K562 (cell line): ENCODE data around the gene OR2S2. TPM values are rescaled to one million over a fixed set of nuclear protein-coding genes. Genes with fewer than 3 reads are reported as not detected.

ENCODE experiments used
- FOXA1 ChIP-seq: fragments of 450-650 bp; IDR thresholded peaks from 2 replicates; pipeline ENCODE4 v1.6.1; 2016; ENCODE audit warnings: mild to moderate bottlenecking, borderline replicate concordance
- GABPB2 ChIP-seq: fragments of 250-450 bp; sonication (Bioruptor Pico); conservative IDR thresholded peaks from 2 replicates; pipeline ENCODE4 v1.5.1; 2021; ENCODE audit warnings: mild to moderate bottlenecking
- HDAC6 ChIP-seq: IDR thresholded peaks from 2 replicates; pipeline ENCODE4 v1.6.1; 2012; ENCODE audit warnings: low read depth, mild to moderate bottlenecking, control low read depth, inconsistent platforms, low read length, moderate library complexity
- ILF3 ChIP-seq: fragments of 450-650 bp; IDR thresholded peaks from 2 replicates; pipeline ENCODE4 v1.6.1; 2018; ENCODE audit warnings: antibody characterized with exemption, mild to moderate bottlenecking, moderate library complexity, borderline replicate concordance
- MBD2 ChIP-seq: sonication (generic); IDR thresholded peaks from 2 replicates; pipeline ENCODE4 v1.6.1; 2016; ENCODE audit warnings: low read depth, borderline replicate concordance
- MYNN ChIP-seq, 2 experiments: sonication (generic); formaldehyde crosslinking in 1 of 2; IDR thresholded peaks; 2 replicates each; pipeline versions ENCODE4 v1.5.0 to v1.6.1; 2016 to 2020; ENCODE audit warnings: antibody characterized with exemption in 1 of 2, missing genetic modification reagents in 1 of 2
- PURB ChIP-seq: sonication (generic); formaldehyde crosslinking; IDR thresholded peaks from 2 replicates; pipeline ENCODE4 v1.9.0; 2021; ENCODE audit warnings: low read depth, mild to moderate bottlenecking, missing genetic modification reagents
- RBM39 ChIP-seq: fragments of 200-400 bp; formaldehyde crosslinking; optimal IDR thresholded peaks from 2 replicates; pipeline ENCODE3; 2018; ENCODE audit warnings: low read depth, low read length
- SMC3 ChIP-seq: conservative IDR thresholded peaks from 2 replicates; pipeline ENCODE4 v1.6.1; 2011; ENCODE audit warnings: low read depth, low read length, improper control_type of control experiment; ENCODE audit not compliant: insufficient read depth
- ZC3H8 ChIP-seq: fragments of 450-650 bp; IDR thresholded peaks from 2 replicates; pipeline ENCODE4 v1.6.1; 2017
- ZEB2 ChIP-seq: fragments of 450-650 bp; IDR thresholded peaks from 2 replicates; pipeline ENCODE4 v1.6.1; 2016
- polyA plus RNA-seq, 8 experiments: library from polyadenylated mRNA; depleted of rRNA in 4 of 8; stranded (reverse) in 5 of 8; unstranded in 3 of 8; fragments of >200 nt; fragmentation: Nextera tagmentation in 2 of 8; fragmentation: Illumina TruSeq in 1 of 8; extraction: Ambion mirVana in 2 of 8; extraction: Trizol in 1 of 8; gene quantifications; 2 replicates each; pipeline versions ENCODE4 v1.2.1 to v1.2.3, GENCODE V29; 2011 to 2014; ENCODE audit warnings: inconsistent platforms in 1 of 8, missing spikeins in 1 of 8
- total RNA-seq, 7 experiments: library from RNA; depleted of rRNA in 6 of 7; stranded (reverse); fragments of >200 nt in 6 of 7; fragmentation: Illumina TruSeq in 2 of 7; extraction: Trizol in 2 of 7; gene quantifications; 2 replicates each; pipeline versions ENCODE4 v1.2.1 to v1.2.3, GENCODE V29; 2011 to 2021; ENCODE audit warnings: low replicate concordance in 1 of 7
- TF ChIP-seq, protein P1 (sequence below), 2 experiments: fragments of 450-650 bp; IDR thresholded peaks; 2 replicates each; pipeline ENCODE4 v1.6.1; 2016; ENCODE audit warnings: mild to moderate bottlenecking in 2 of 2, borderline replicate concordance in 1 of 2, low read depth in 1 of 2, moderate library complexity in 1 of 2
- TF ChIP-seq, protein P2 (sequence below): sonication (generic); formaldehyde crosslinking; IDR thresholded peaks from 2 replicates; pipeline ENCODE4 v1.8.1; 2022; ENCODE audit warnings: missing genetic modification reagents
- TF ChIP-seq, protein P3 (sequence below): sonication (generic); formaldehyde crosslinking; IDR thresholded peaks from 2 replicates; pipeline ENCODE4 v1.4.0; 2020; ENCODE audit warnings: mild to moderate bottlenecking, missing genetic modification reagents
- TF ChIP-seq, protein P4 (sequence below): fragments of 250-450 bp; sonication (Bioruptor Pico); IDR thresholded peaks from 2 replicates; pipeline ENCODE4 v1.5.0; 2022; ENCODE audit warnings: mild to moderate bottlenecking

OR2S2 gene
- total and polyA plus RNA-seq, 9 of the 15 experiments (the other 6 are each of a cell fraction or from before 2014, with no cell fraction given) = not detected

DNA sequence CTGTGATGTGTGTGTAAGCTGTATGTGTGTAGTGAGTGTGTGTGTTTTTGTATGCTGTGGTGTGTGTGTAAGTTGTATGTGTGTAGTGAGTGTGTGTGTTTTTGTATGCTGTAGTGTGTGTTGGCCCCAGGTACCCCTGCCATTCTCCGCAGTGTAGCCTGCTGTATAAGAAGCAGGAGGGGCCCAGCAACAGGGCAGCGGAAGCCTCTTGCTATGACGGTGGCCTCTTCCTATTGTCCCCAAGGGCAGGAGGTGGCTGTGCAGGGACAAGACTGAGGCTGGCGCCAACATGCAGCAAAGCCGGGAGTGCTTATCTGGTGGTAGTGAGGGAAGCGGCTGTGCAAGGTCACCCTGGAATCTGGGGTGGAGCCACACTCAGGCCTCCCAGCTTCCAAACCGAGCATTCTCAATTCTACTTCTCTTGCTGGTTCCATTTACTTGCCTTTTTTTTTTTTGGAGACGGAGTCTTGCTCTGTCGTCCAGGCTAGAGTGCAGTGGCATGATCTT, 43.6 kb downstream of the OR2S2 start (continued):
- TF ChIP-seq, protein P1, sequence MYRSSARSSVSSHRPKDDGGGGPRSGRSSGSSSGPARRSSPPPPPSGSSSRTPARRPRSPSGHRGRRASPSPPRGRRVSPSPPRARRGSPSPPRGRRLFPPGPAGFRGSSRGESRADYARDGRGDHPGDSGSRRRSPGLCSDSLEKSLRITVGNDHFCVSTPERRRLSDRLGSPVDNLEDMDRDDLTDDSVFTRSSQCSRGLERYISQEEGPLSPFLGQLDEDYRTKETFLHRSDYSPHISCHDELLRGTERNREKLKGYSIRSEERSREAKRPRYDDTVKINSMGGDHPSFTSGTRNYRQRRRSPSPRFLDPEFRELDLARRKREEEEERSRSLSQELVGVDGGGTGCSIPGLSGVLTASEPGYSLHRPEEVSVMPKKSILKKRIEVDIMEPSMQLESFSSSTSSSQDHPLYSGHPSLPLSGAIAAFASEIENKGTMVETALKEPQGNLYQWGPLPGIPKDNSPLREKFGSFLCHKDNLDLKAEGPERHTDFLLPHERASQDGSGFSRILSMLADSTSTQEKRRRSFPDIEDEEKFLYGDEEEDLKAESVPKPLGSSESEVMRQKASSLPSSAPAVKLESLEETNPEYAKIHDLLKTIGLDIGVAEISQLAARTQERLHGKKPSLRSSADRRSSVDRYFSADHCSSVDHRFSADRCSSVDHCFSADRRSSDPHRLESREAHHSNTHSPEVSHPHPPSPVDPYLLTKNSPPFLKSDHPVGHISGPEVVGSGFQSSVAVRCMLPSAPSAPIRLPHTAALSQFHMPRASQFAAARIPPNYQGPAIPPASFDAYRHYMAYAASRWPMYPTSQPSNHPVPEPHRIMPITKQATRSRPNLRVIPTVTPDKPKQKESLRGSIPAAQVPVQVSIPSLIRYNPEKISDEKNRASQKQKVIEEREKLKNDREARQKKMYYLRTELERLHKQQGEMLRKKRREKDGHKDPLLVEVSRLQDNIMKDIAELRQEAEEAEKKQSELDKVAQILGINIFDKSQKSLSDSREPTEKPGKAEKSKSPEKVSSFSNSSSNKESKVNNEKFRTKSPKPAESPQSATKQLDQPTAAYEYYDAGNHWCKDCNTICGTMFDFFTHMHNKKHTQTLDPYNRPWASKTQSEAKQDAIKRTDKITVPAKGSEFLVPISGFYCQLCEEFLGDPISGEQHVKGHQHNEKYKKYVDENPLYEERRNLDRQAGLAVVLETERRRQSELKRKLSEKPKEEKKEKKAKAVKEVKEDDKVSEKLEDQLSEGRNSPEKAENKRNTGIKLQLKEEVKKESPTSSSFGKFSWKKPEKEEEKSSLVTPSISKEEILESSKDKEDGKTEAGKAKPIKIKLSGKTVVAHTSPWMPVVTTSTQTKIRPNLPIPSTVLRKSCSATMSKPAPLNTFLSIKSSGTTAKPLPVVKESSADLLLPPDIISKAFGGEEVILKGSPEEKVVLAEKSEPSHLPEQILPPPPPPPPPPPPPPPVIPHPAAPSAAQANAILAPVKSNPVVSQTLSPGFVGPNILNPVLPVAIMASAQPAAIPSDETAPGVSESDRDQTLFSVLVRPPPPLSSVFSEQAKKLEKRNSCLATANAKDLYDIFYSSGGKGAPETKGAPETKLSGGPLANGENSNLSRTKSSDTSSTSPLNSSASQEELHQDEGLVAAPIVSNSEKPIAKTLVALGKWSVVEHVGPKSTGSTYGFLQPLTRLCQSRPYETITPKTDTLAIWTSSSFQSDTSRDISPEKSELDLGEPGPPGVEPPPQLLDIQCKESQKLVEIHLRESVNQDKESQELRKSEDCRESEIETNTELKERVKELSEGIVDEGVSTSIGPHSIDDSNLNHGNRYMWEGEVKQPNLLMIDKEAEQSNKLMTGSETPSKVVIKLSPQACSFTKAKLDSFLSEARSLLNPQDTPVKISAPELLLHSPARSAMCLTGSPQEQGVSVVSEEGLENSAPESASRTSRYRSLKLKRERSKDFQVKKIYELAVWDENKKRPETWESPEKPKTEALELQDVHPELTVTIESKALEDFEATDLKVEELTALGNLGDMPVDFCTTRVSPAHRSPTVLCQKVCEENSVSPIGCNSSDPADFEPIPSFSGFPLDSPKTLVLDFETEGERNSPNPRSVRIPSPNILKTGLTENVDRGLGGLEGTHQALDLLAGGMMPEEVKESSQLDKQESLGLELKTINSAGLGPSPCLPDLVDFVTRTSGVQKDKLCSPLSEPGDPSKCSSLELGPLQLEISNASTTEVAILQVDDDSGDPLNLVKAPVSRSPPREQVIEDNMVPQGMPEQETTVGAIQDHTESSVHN (IDR thresholded peaks at IDR 0.05; ENCODE audit: borderline replicate concordance in 1 of 2, low read depth in 1 of 2) = no peak
- TF ChIP-seq, protein P2, sequence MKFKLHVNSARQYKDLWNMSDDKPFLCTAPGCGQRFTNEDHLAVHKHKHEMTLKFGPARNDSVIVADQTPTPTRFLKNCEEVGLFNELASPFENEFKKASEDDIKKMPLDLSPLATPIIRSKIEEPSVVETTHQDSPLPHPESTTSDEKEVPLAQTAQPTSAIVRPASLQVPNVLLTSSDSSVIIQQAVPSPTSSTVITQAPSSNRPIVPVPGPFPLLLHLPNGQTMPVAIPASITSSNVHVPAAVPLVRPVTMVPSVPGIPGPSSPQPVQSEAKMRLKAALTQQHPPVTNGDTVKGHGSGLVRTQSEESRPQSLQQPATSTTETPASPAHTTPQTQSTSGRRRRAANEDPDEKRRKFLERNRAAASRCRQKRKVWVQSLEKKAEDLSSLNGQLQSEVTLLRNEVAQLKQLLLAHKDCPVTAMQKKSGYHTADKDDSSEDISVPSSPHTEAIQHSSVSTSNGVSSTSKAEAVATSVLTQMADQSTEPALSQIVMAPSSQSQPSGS (CRISPR knock-in tag) = no peak
- TF ChIP-seq SMC3 (no peak), MBD2 (peak; percentile 56; the same call in 1 of the 2 replicates), ILF3 (no peak), ZEB2 (no peak), FOXA1 (no peak), ZC3H8 (no peak), HDAC6 (no peak), GABPB2 (CRISPR knock-in tag) (no peak), RBM39 (no peak), MYNN (IDR thresholded peaks at IDR 0.05) (peak; percentile 82), MYNN (CRISPR knock-in tag; IDR thresholded peaks at IDR 0.05) (no peak), PURB (CRISPR knock-in tag) (no peak)
- TF ChIP-seq, protein P3, sequence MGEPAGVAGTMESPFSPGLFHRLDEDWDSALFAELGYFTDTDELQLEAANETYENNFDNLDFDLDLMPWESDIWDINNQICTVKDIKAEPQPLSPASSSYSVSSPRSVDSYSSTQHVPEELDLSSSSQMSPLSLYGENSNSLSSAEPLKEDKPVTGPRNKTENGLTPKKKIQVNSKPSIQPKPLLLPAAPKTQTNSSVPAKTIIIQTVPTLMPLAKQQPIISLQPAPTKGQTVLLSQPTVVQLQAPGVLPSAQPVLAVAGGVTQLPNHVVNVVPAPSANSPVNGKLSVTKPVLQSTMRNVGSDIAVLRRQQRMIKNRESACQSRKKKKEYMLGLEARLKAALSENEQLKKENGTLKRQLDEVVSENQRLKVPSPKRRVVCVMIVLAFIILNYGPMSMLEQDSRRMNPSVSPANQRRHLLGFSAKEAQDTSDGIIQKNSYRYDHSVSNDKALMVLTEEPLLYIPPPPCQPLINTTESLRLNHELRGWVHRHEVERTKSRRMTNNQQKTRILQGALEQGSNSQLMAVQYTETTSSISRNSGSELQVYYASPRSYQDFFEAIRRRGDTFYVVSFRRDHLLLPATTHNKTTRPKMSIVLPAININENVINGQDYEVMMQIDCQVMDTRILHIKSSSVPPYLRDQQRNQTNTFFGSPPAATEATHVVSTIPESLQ (CRISPR knock-in tag) = no peak
- TF ChIP-seq, protein P4, sequence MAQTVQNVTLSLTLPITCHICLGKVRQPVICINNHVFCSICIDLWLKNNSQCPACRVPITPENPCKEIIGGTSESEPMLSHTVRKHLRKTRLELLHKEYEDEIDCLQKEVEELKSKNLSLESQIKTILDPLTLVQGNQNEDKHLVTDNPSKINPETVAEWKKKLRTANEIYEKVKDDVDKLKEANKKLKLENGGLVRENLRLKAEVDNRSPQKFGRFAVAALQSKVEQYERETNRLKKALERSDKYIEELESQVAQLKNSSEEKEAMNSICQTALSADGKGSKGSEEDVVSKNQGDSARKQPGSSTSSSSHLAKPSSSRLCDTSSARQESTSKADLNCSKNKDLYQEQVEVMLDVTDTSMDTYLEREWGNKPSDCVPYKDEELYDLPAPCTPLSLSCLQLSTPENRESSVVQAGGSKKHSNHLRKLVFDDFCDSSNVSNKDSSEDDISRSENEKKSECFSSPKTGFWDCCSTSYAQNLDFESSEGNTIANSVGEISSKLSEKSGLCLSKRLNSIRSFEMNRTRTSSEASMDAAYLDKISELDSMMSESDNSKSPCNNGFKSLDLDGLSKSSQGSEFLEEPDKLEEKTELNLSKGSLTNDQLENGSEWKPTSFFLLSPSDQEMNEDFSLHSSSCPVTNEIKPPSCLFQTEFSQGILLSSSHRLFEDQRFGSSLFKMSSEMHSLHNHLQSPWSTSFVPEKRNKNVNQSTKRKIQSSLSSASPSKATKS (CRISPR knock-in tag) = no peak
